ENCODE data around the gene SPACA5.

SPACA5 gene

GRCh38 chrX:48035891-48036290 is 29.1 kb downstream of the SPACA5 start:
- H3K4me3 ChIP-seq (ENCODE audit: low read depth, low read length), result no peak overlapping the region
- TF ChIP-seq CTCF (IDR thresholded peaks at IDR 0.05; ENCODE audit: borderline replicate concordance, insufficient read depth, low read depth, low read length), result no peak

DNA sequence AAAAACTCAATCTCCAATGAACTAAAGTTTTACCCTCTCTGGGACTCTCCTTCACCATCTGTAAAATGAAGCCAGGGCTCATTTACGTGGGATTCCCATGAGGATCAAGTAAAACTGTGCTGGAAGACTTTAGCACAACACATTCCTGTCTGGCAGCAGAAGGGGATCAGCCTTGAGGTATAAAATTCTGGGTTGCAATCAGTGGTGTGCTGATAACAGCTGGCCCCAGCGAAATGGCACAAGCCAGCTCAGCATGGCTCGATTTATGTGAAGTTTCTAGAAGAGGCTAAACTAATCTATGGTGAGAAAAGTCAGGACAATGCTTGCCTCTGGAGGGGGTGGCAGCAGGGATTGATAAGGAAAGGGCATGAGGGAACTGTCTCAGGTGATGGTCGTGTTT is 36.3 kb downstream of the SPACA5 start:
- H3K4me3 ChIP-seq (ENCODE audit: low read depth, low read length), result no peak overlapping the region
- no peak for TF ChIP-seq CTCF (IDR thresholded peaks at IDR 0.05; ENCODE audit: borderline replicate concordance, insufficient read depth, low read depth, low read length)

DNA sequence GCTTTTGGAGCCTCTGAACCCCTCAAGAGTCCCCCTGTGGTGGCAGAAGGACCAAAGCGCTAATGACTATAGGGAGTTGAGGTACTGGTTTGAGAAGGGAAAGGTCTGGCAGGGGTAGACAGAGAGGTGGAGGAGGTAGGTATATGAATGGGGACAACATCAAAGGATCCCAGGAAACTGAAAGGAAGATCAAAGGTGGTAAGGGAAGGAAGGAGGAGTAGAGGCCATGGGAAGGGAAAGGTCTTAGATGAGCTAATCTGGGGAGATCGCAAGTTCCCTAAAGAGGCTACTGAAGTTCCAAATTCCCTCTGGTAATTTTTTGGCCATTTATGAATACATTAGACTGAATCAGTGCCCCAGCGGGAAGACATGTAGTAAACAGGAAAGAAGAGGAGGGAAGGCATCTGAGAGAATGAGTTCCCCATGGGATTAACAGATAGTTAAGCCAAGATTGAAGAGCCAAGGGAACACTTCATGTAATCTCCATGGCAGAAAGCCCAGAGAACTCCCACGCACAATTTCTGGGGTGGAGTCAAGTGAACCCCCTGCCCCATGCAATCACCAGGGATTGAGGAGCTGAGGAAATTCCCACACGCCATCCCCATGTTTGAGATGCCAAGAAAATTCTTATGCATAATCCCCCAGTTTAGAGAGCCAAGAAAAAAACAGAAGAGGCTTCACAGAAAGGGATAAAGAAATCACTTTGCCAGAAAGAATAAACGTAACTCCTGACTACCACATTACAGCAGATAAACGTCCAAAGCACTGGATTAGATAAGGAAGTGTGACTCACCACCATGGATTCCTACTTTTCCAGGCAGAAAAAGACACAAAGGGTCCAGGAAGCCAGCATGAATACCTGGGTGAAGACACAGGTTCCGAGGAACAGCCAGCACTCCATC is 38.9 kb downstream of the SPACA5 start:
- TF ChIP-seq CTCF (IDR thresholded peaks at IDR 0.05; ENCODE audit: borderline replicate concordance, insufficient read depth, low read depth, low read length), result no peak
- no peak overlapping the region for H3K4me3 ChIP-seq (ENCODE audit: low read depth, low read length)

DNA sequence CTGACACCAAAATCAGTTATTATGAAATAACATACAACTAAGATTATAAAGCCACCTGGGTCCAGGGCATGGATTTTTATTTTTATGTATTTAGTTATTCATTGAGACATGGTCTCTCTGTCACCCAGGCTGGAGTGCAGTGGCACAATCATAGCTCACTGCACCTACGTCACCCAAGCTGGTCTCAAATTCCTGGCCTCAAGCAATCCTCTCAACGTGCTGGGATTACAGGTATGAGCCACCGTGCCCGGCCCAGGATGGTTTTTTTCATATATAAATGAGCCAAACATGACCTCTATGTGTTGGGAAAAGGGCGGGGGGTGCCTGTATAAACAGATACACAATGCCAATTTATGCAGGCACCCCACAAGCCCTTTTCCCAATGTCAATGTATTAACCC is 40.1 kb downstream of the SPACA5 start:
- no peak for TF ChIP-seq CTCF (IDR thresholded peaks at IDR 0.05; ENCODE audit: borderline replicate concordance, insufficient read depth, low read depth, low read length)

GRCh38 chrX:48058621-48059295 is 52.0 kb downstream of the SPACA5 start:
- no peak for TF ChIP-seq CTCF (IDR thresholded peaks at IDR 0.05; ENCODE audit: borderline replicate concordance, insufficient read depth, low read depth, low read length)
- no peak overlapping the region for H3K4me3 ChIP-seq (ENCODE audit: low read depth, low read length)

More for the DNA sequence above, 40.1 kb downstream of the SPACA5 start:
- H3K4me3 ChIP-seq (ENCODE audit: low read depth, low read length), result no peak overlapping the region

GRCh38 chrX:48059296-48059639 is 52.5 kb downstream of the SPACA5 start:
- TF ChIP-seq CTCF (IDR thresholded peaks at IDR 0.05; ENCODE audit: borderline replicate concordance, insufficient read depth, low read depth, low read length), result no peak
- no peak overlapping the region for H3K4me3 ChIP-seq (ENCODE audit: low read depth, low read length)

Measured in GM12875 (cell line).